ENCODE results near the gene TSPAN9. TPM values are rescaled to one million over a fixed set of nuclear protein-coding genes. Genes with fewer than 3 reads are reported as not detected.

The TSPAN9 gene
- total RNA-seq, 1 donor from 2014 or later: 30.4 TPM

GRCh38 chr12:3192221-3192620, 115.0 kb downstream of the TSPAN9 start:
- H3K36me3 Mint-ChIP-seq (ENCODE audit: insufficient read depth): no peaks in the 10 kb centered on the region
- DNase-seq (ENCODE audit: low spot score, unreplicated experiment): no peak
- H3K27me3 Mint-ChIP-seq: peaks cover 46% of the 10 kb centered on the region
- H3K4me1 Mint-ChIP-seq (ENCODE audit: low read depth): peaks cover 11% of the 10 kb centered on the region
- H3K9me3 Mint-ChIP-seq (ENCODE audit: low read depth): no peaks in the 10 kb centered on the region
- TF ChIP-seq CTCF (IDR thresholded peaks at IDR 0.05; ENCODE audit: unreplicated experiment): no peak
- no peak overlapping the region for H3K27ac Mint-ChIP-seq
- H3K4me3 Mint-ChIP-seq (ENCODE audit: low read depth): no peak overlapping the region

- Mint-ChIP-seq H3K27me3 (peaks cover 48% of the 10 kb centered on the region), H3K36me3 (ENCODE audit: insufficient read depth) (no peaks in the 10 kb centered on the region), H3K4me1 (ENCODE audit: low read depth) (peaks cover 12% of the 10 kb centered on the region), H3K4me3 (ENCODE audit: low read depth) (no peak overlapping the region), H3K27ac (no peak overlapping the region), H3K9me3 (ENCODE audit: low read depth) (no peaks in the 10 kb centered on the region)
- no peak for TF ChIP-seq CTCF (IDR thresholded peaks at IDR 0.05; ENCODE audit: unreplicated experiment)
- DNase-seq (ENCODE audit: low spot score, unreplicated experiment): no peak
These were observed 116.0 kb downstream of the TSPAN9 start for GRCh38 chr12:3193131-3193530.

GRCh38 chr12:3193755-3194154, 116.6 kb downstream of the TSPAN9 start:
- TF ChIP-seq CTCF (IDR thresholded peaks at IDR 0.05; ENCODE audit: unreplicated experiment): no peak
- Mint-ChIP-seq H3K4me1 (ENCODE audit: low read depth) (peaks cover 12% of the 10 kb centered on the region), H3K27me3 (peaks cover 49% of the 10 kb centered on the region), H3K36me3 (ENCODE audit: insufficient read depth) (no peaks in the 10 kb centered on the region), H3K9me3 (ENCODE audit: low read depth) (no peaks in the 10 kb centered on the region), H3K4me3 (ENCODE audit: low read depth) (no peak overlapping the region), H3K27ac (no peak overlapping the region)
- DNase-seq (ENCODE audit: low spot score, unreplicated experiment): no peak

- H3K27me3 Mint-ChIP-seq: peaks cover 58% of the 10 kb centered on the region
- TF ChIP-seq CTCF (IDR thresholded peaks at IDR 0.05; ENCODE audit: unreplicated experiment): no peak
- peaks cover 11% of the 10 kb centered on the region for H3K4me1 Mint-ChIP-seq (ENCODE audit: low read depth)
- no peak overlapping the region for H3K4me3 Mint-ChIP-seq (ENCODE audit: low read depth)
- no peak overlapping the region for H3K27ac Mint-ChIP-seq
- peaks cover 2% of the 10 kb centered on the region for H3K36me3 Mint-ChIP-seq (ENCODE audit: insufficient read depth)
- no peak for DNase-seq (ENCODE audit: low spot score, unreplicated experiment)
- H3K9me3 Mint-ChIP-seq (ENCODE audit: low read depth): no peaks in the 10 kb centered on the region
These were observed 118.2 kb downstream of the TSPAN9 start for GRCh38 chr12:3195337-3195736.

- DNase-seq (ENCODE audit: low spot score, unreplicated experiment): no peak
- no peak overlapping the region for H3K4me3 Mint-ChIP-seq (ENCODE audit: low read depth)
- no peak for TF ChIP-seq CTCF (IDR thresholded peaks at IDR 0.05; ENCODE audit: unreplicated experiment)
- peaks cover 58% of the 10 kb centered on the region for H3K27me3 Mint-ChIP-seq
- peaks cover 10% of the 10 kb centered on the region for H3K4me1 Mint-ChIP-seq (ENCODE audit: low read depth)
- H3K27ac Mint-ChIP-seq: no peak overlapping the region
- peaks cover 2% of the 10 kb centered on the region for H3K36me3 Mint-ChIP-seq (ENCODE audit: insufficient read depth)
- no peaks in the 10 kb centered on the region for H3K9me3 Mint-ChIP-seq (ENCODE audit: low read depth)
These were observed 118.8 kb downstream of the TSPAN9 start for GRCh38 chr12:3195859-3196483.
